AG09319 (cell line): ENCODE data around the gene MPP1.

Experiments
- DNase-seq: peaks from one replicate; pipeline ENCODE4 v3.0.0-alpha.2; 2010; ENCODE audit warnings: low read depth; ENCODE audit errors: extremely low read depth
- CTCF ChIP-seq: IDR thresholded peaks from 2 replicates; pipeline ENCODE4 v1.5.1; 2011; ENCODE audit warnings: low read depth, mild to moderate bottlenecking, inconsistent platforms, low read length, moderate library complexity

Gene MPP1

GRCh38 chrX:154809939-154810665, 4.8 kb upstream of the MPP1 start:
- no peak for TF ChIP-seq CTCF
- DNase-seq: no peak

GRCh38 chrX:154806837-154807501, 1.7 kb upstream of the MPP1 start:
- TF ChIP-seq CTCF: no peak
- no peak for DNase-seq

- DNase-seq: no peak
- no peak for TF ChIP-seq CTCF
Observed at GRCh38 chrX:154805696-154806091, 409 bp upstream of the MPP1 start.

- no peak for DNase-seq
- TF ChIP-seq CTCF: no peak
Observed at GRCh38 chrX:154804261-154804956, 876 bp downstream of the MPP1 start.

- no peak for TF ChIP-seq CTCF
- no peak for DNase-seq
Observed at GRCh38 chrX:154802947-154803346, 2.3 kb downstream of the MPP1 start.

- no peak for DNase-seq
- TF ChIP-seq CTCF: no peak
Observed at GRCh38 chrX:154800478-154801210, 4.6 kb downstream of the MPP1 start.
